ENCODE results near the gene CD300LD. TPM values are rescaled to one million over a fixed set of nuclear protein-coding genes. Genes with fewer than 3 reads are reported as not detected.

The CD300LD gene
- total and polyA plus RNA-seq, 2 donors (not counting 1 experiment from before 2014, with no cell fraction given), result not detected

- Histone ChIP-seq H3K9me3 (ENCODE audit: control insufficient read depth, insufficient read depth, low read depth, low read length) (no peaks in the 10 kb centered on the region), H3K4me3 (replicated peaks in 1 of 4; ENCODE audit: control extremely low read depth in 1 of 4, insufficient read depth in 1 of 4, low read depth in 3 of 4, low read length in 4 of 4) (no peak overlapping the region), H3K79me2 (ENCODE audit: control insufficient read depth, insufficient read depth, low read length) (no peaks in the 10 kb centered on the region), H3K27me3 (ENCODE audit: control insufficient read depth, insufficient read depth, low read length) (no peaks in the 10 kb centered on the region), H2AFZ (ENCODE audit: low read length) (no peak overlapping the region), H3K9ac (ENCODE audit: insufficient read depth, low read length) (no peak overlapping the region), H3K36me3 (ENCODE audit: control insufficient read depth, insufficient read depth, low read length) (no peaks in the 10 kb centered on the region), H4K20me1 (ENCODE audit: control insufficient read depth, extremely low read depth, insufficient read depth, low read length) (no peaks in the 10 kb centered on the region), H3K4me1 (ENCODE audit: control insufficient read depth, extremely low read depth, insufficient read depth, low read length) (no peaks in the 10 kb centered on the region), H3K4me2 (ENCODE audit: extremely low read depth, insufficient read depth, low read length) (no peak overlapping the region), H3K27ac (ENCODE audit: insufficient read depth, low read length) (no peak overlapping the region)
- no peak for DNase-seq (ENCODE audit: low read depth in 2 of 2)
- TF ChIP-seq CTCF (conservative IDR thresholded peaks at IDR 0.05 in 1 of 2, IDR thresholded peaks at IDR 0.05 in 1 of 2; ENCODE audit: low read depth in 1 of 2, low read length in 2 of 2), result no peak
- TF ChIP-seq EZH2 (IDR thresholded peaks at IDR 0.05; ENCODE audit: low read length, missing control alignments), result no peak
Observed at GRCh38 chr17:74539281-74539820, 52.7 kb downstream of the CD300LD start.

DNA sequence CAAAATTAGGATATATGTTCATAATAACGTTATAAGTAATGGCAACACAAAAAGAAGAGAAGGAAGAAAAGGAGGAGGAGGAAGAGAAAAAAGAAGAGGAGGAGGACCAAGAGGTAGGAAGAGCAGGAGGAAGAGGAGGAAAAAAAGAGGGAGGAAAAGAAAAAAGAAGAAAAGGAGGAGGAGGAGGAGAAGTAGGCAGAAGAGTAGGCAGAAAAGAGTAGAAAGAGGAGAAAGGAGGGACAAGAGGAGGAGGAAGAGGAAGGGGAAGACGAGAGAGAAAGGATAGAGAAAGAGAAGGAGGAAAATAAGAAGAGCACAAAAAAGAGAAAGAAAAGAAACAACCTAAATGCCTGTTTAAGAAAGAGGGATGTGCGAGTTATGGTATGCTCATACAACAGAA, 55.2 kb downstream of the CD300LD start:
- H3K79me2 ChIP-seq (ENCODE audit: control insufficient read depth, insufficient read depth, low read length), result no peaks in the 10 kb centered on the region
- no peak for TF ChIP-seq CTCF (conservative IDR thresholded peaks at IDR 0.05 in 1 of 2, IDR thresholded peaks at IDR 0.05 in 1 of 2; ENCODE audit: low read depth in 1 of 2, low read length in 2 of 2)
- TF ChIP-seq EZH2 (IDR thresholded peaks at IDR 0.05; ENCODE audit: low read length, missing control alignments), result no peak
- no peaks in the 10 kb centered on the region for H3K36me3 ChIP-seq (ENCODE audit: control insufficient read depth, insufficient read depth, low read length)
- no peak overlapping the region for H3K4me3 ChIP-seq (replicated peaks in 1 of 4; ENCODE audit: control extremely low read depth in 1 of 4, insufficient read depth in 1 of 4, low read depth in 3 of 4, low read length in 4 of 4)
- no peak overlapping the region for H2AFZ ChIP-seq (ENCODE audit: low read length)
- no peak overlapping the region for H3K4me2 ChIP-seq (ENCODE audit: extremely low read depth, insufficient read depth, low read length)
- DNase-seq (ENCODE audit: low read depth in 2 of 2), result no peak
- H3K9me3 ChIP-seq (ENCODE audit: control insufficient read depth, insufficient read depth, low read depth, low read length), result no peaks in the 10 kb centered on the region
- H3K27ac ChIP-seq (ENCODE audit: insufficient read depth, low read length), result no peak overlapping the region
- H3K4me1 ChIP-seq (ENCODE audit: control insufficient read depth, extremely low read depth, insufficient read depth, low read length), result no peaks in the 10 kb centered on the region
- H3K9ac ChIP-seq (ENCODE audit: insufficient read depth, low read length), result no peak overlapping the region
- H3K27me3 ChIP-seq (ENCODE audit: control insufficient read depth, insufficient read depth, low read length), result no peaks in the 10 kb centered on the region
- H4K20me1 ChIP-seq (ENCODE audit: control insufficient read depth, extremely low read depth, insufficient read depth, low read length), result no peaks in the 10 kb centered on the region

DNA sequence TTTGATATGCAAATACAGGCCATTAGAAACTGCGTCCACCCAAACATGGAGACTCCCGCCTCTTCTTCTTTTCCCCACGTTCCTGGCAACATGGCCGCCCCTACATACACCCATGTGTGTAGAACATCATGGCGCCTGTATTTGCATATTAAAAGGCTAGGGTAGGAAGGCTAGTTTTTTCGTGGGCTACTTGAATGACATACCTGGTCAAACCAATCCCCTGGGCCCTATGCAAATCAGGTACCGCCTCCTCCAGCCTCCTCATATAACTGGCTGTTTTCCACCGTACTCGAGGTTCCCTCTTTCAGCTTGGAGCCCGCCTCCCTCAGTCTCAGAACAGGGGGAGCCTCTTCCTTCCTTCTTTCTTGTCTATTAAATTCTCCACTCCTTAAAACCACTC, 60.0 kb downstream of the CD300LD start:
- no peak for DNase-seq (ENCODE audit: low read depth in 2 of 2)
- H3K79me2 ChIP-seq (ENCODE audit: control insufficient read depth, insufficient read depth, low read length), result no peaks in the 10 kb centered on the region
- no peak overlapping the region for H3K4me3 ChIP-seq (replicated peaks in 1 of 4; ENCODE audit: control extremely low read depth in 1 of 4, insufficient read depth in 1 of 4, low read depth in 3 of 4, low read length in 4 of 4)
- no peaks in the 10 kb centered on the region for H3K9me3 ChIP-seq (ENCODE audit: control insufficient read depth, insufficient read depth, low read depth, low read length)
- no peaks in the 10 kb centered on the region for H4K20me1 ChIP-seq (ENCODE audit: control insufficient read depth, extremely low read depth, insufficient read depth, low read length)
- no peak overlapping the region for H3K9ac ChIP-seq (ENCODE audit: insufficient read depth, low read length)
- no peak overlapping the region for H2AFZ ChIP-seq (ENCODE audit: low read length)
- no peaks in the 10 kb centered on the region for H3K4me1 ChIP-seq (ENCODE audit: control insufficient read depth, extremely low read depth, insufficient read depth, low read length)
- no peak overlapping the region for H3K27ac ChIP-seq (ENCODE audit: insufficient read depth, low read length)
- H3K36me3 ChIP-seq (ENCODE audit: control insufficient read depth, insufficient read depth, low read length), result no peaks in the 10 kb centered on the region
- no peak for TF ChIP-seq EZH2 (IDR thresholded peaks at IDR 0.05; ENCODE audit: low read length, missing control alignments)
- no peak for TF ChIP-seq CTCF (conservative IDR thresholded peaks at IDR 0.05 in 1 of 2, IDR thresholded peaks at IDR 0.05 in 1 of 2; ENCODE audit: low read depth in 1 of 2, low read length in 2 of 2)
- H3K27me3 ChIP-seq (ENCODE audit: control insufficient read depth, insufficient read depth, low read length), result no peaks in the 10 kb centered on the region
- H3K4me2 ChIP-seq (ENCODE audit: extremely low read depth, insufficient read depth, low read length), result no peak overlapping the region
